Prostate gland (tissue), 2 donors: ENCODE data around the gene SLC22A14. TPM values are rescaled to one million over a fixed set of nuclear protein-coding genes. Genes with fewer than 3 reads are reported as not detected.

Source experiments
- DNase-seq: peaks from one replicate; pipeline ENCODE4 v3.0.0-alpha.2; 2019; ENCODE audit warnings: low spot score
- H3K27ac ChIP-seq, 2 donors: fragments of 200-600 bp; sonication (generic); 2 replicates each; pipeline ENCODE4 v1.5.1; 2017 to 2019
- H3K27me3 ChIP-seq: fragments of 200-600 bp; sonication (generic); replicated peaks from 2 replicates; pipeline ENCODE4 v1.5.1; 2019; ENCODE audit not compliant: insufficient read depth
- H3K36me3 ChIP-seq, 2 donors: fragments of 200-600 bp; sonication (generic); 1 replicate in 1 of 2; 2 replicates in 1 of 2; pipeline versions ENCODE4 v1.5.1 to v1.8.1; 2017 to 2019
- H3K4me1 ChIP-seq: fragments of 200-600 bp; sonication (generic); replicated peaks from 2 replicates; pipeline ENCODE4 v1.5.1; 2019
- H3K4me3 ChIP-seq, 2 donors: fragments of 200-600 bp; sonication (generic); 2 replicates each; pipeline ENCODE4 v1.5.1; 2017 to 2019
- H3K9me3 ChIP-seq: fragments of 200-600 bp; sonication (generic); 2 replicates; pipeline ENCODE4 v1.5.1; 2017
- CTCF ChIP-seq, 4 experiments: fragments of 200-600 bp in 2 of 4; fragments of 450-650 bp in 2 of 4; sonication (generic) in 2 of 4; IDR thresholded peaks; 1 replicate in 3 of 4; 2 replicates in 1 of 4; pipeline ENCODE4 v1.5.1; 2016 to 2019; ENCODE audit warnings: antibody characterized with exemption in 4 of 4, mild to moderate bottlenecking in 2 of 4, moderate library complexity in 2 of 4
- POLR2A ChIP-seq: fragments of 450-650 bp; IDR thresholded peaks from one replicate; pipeline ENCODE4 v1.6.1; 2016; ENCODE audit warnings: antibody characterized with exemption, mild to moderate bottlenecking
- POLR2AphosphoS5 ChIP-seq: sonication (generic); formaldehyde crosslinking; IDR thresholded peaks from one replicate; pipeline ENCODE4 v1.6.1; 2017; ENCODE audit warnings: antibody characterized with exemption
- WGBS: methylation state at CpG from one replicate; pipeline ENCODE4 v1.1.5; 2018; 5-methylcytosine and 5-hydroxymethylcytosine counted together
- intact Hi-C: fragments of 100-400 bp; cut with DNase I; formaldehyde crosslinking; loops from one replicate; pipeline ENCODE4 v1.14.2; 2022
- total RNA-seq, 2 donors: library from RNA; depleted of rRNA; stranded (reverse); fragments of >200 nt; gene quantifications; one replicate each; pipeline ENCODE4 v1.1.0, GENCODE V29; 2016

The SLC22A14 gene
- total RNA-seq, 2 donors from 2014 or later: 0.64 to 1.5 TPM

- no peaks in the 10 kb centered on the region for H3K9me3 ChIP-seq
- H3K36me3 ChIP-seq: no peaks in the 10 kb centered on the region
- no peak overlapping the region for H3K4me3 ChIP-seq
- H3K4me1 ChIP-seq: no peaks in the 10 kb centered on the region
- H3K27ac ChIP-seq: no peak overlapping the region
- 100% methylated on average over 3 of the region's 3 CpGs for WGBS
- intact Hi-C loops: no loop called here
- H3K27me3 ChIP-seq: no peaks in the 10 kb centered on the region
- TF ChIP-seq CTCF (IDR thresholded peaks at IDR 0.05) (no peak), POLR2AphosphoS5 (no peak), POLR2A (no peak)
- no peak for DNase-seq
Observed at GRCh38 chr3:38360345-38360744, 78.3 kb downstream of the SLC22A14 start.

GRCh38 chr3:38361496-38361895, 79.4 kb downstream of the SLC22A14 start:
- 74% methylated on average over 4 of the region's 4 CpGs for whole genome bisulfite sequencing
- TF ChIP-seq POLR2A (no peak), POLR2AphosphoS5 (no peak), CTCF (IDR thresholded peaks at IDR 0.05) (no peak)
- no peaks in the 10 kb centered on the region for H3K36me3 ChIP-seq
- no peak for DNase-seq
- H3K9me3 ChIP-seq: no peaks in the 10 kb centered on the region
- no peak overlapping the region for H3K27ac ChIP-seq
- intact Hi-C loops: no loop called here
- no peak overlapping the region for H3K4me3 ChIP-seq
- H3K27me3 ChIP-seq: no peaks in the 10 kb centered on the region
- no peaks in the 10 kb centered on the region for H3K4me1 ChIP-seq

- Histone ChIP-seq H3K4me3 (no peak overlapping the region), H3K27me3 (no peaks in the 10 kb centered on the region), H3K27ac (no peak overlapping the region), H3K9me3 (no peaks in the 10 kb centered on the region), H3K4me1 (no peaks in the 10 kb centered on the region), H3K36me3 (no peaks in the 10 kb centered on the region)
- no peak for DNase-seq
- WGBS: 95% methylated on average over 9 of the region's 9 CpGs
- intact Hi-C loops: no loop called here
- TF ChIP-seq POLR2A (no peak), POLR2AphosphoS5 (no peak), CTCF (IDR thresholded peaks at IDR 0.05) (no peak)
Observed at GRCh38 chr3:38362825-38363224, 80.7 kb downstream of the SLC22A14 start.

- no peaks in the 10 kb centered on the region for H3K9me3 ChIP-seq
- DNase-seq: no peak
- H3K4me1 ChIP-seq: no peaks in the 10 kb centered on the region
- TF ChIP-seq POLR2AphosphoS5 (no peak), POLR2A (no peak), CTCF (IDR thresholded peaks at IDR 0.05) (no peak)
- H3K36me3 ChIP-seq: no peaks in the 10 kb centered on the region
- H3K27ac ChIP-seq: no peak overlapping the region
- H3K4me3 ChIP-seq: no peak overlapping the region
- intact Hi-C loops: no loop called here
- WGBS: 88% methylated on average over 6 of the region's 6 CpGs
- no peaks in the 10 kb centered on the region for H3K27me3 ChIP-seq
Observed at GRCh38 chr3:38364721-38365400, 82.8 kb downstream of the SLC22A14 start.

- H3K4me1 ChIP-seq: no peaks in the 10 kb centered on the region
- DNase-seq: no peak
- no peak overlapping the region for H3K4me3 ChIP-seq
- no peaks in the 10 kb centered on the region for H3K9me3 ChIP-seq
- 90% methylated on average over 12 of the region's 13 CpGs for WGBS
- TF ChIP-seq CTCF (IDR thresholded peaks at IDR 0.05) (no peak), POLR2AphosphoS5 (no peak), POLR2A (no peak)
- no peaks in the 10 kb centered on the region for H3K27me3 ChIP-seq
- intact Hi-C loops: no loop called here
- H3K27ac ChIP-seq: no peak overlapping the region
- H3K36me3 ChIP-seq: no peaks in the 10 kb centered on the region
Observed at GRCh38 chr3:38365469-38366062, 83.5 kb downstream of the SLC22A14 start.
